CD14-positive monocyte (primary cell): ENCODE data around the gene HGFAC. TPM values are rescaled to one million over a fixed set of nuclear protein-coding genes. Genes with fewer than 3 reads are reported as not detected.

Experiments
- DNase-seq, 3 donors: peaks; one replicate each; pipeline ENCODE4 v3.0.0-alpha.2; 2011 to 2022
- H2AFZ ChIP-seq: 2 replicates; pipeline ENCODE4 v1.6.0; 2012; ENCODE audit warnings: mild to moderate bottlenecking, low read depth, low read length, inconsistent platforms; ENCODE audit not compliant: insufficient read depth, poor library complexity, severe bottlenecking
- H3K27ac ChIP-seq, 2 donors: 1 replicate in 1 of 2; 2 replicates in 1 of 2; pipeline ENCODE4 v1.5.1; 2012 to 2013; ENCODE audit warnings: low read length in 2 of 2, control low read depth in 1 of 2, inconsistent platforms in 1 of 2, low read depth in 1 of 2, mild to moderate bottlenecking in 1 of 2
- H3K27me3 ChIP-seq, 2 donors: one replicate each; pipeline versions ENCODE4 v1.6.0 to v1.6.1; 2011 to 2013; ENCODE audit warnings: low read length in 2 of 2; ENCODE audit not compliant: control insufficient read depth in 2 of 2, insufficient read depth in 2 of 2
- H3K36me3 ChIP-seq, 2 donors: replicated peaks in 1 of 2; 1 replicate in 1 of 2; 2 replicates in 1 of 2; pipeline versions ENCODE4 v1.5.1 to v1.6.1; 2012 to 2013; ENCODE audit warnings: low read length in 2 of 2, control low read depth in 1 of 2, inconsistent platforms in 1 of 2, mild to moderate bottlenecking in 1 of 2; ENCODE audit not compliant: insufficient read depth in 2 of 2, control insufficient read depth in 1 of 2
- H3K4me1 ChIP-seq, 2 donors: 1 replicate in 1 of 2; 2 replicates in 1 of 2; pipeline versions ENCODE4 v1.5.1 to v1.6.1; 2012 to 2013; ENCODE audit warnings: low read length in 2 of 2, control low read depth in 1 of 2, inconsistent platforms in 1 of 2, mild to moderate bottlenecking in 1 of 2, moderate library complexity in 1 of 2; ENCODE audit not compliant: insufficient read depth in 2 of 2, control insufficient read depth in 1 of 2
- H3K4me2 ChIP-seq: replicated peaks from 2 replicates; pipeline ENCODE3; 2012; ENCODE audit warnings: low read length, moderate library complexity, mild to moderate bottlenecking; ENCODE audit not compliant: poor library complexity, severe bottlenecking; ENCODE audit errors: extremely low read depth
- H3K4me3 ChIP-seq, 3 experiments: fragments of 200-600 bp in 1 of 3; sonication (generic) in 1 of 3; replicated peaks in 1 of 3; 1 replicate in 2 of 3; 2 replicates in 1 of 3; pipeline ENCODE4 v1.5.1; 2011 to 2013; ENCODE audit warnings: low read length in 3 of 3, mild to moderate bottlenecking in 3 of 3, control low read depth in 2 of 3, low read depth in 2 of 3, inconsistent platforms in 1 of 3, moderate library complexity in 1 of 3
- H3K79me2 ChIP-seq: 2 replicates; pipeline ENCODE4 v1.6.0; 2012; ENCODE audit warnings: mild to moderate bottlenecking, control low read depth, inconsistent platforms, low read length, moderate library complexity; ENCODE audit not compliant: insufficient read depth
- H3K9ac ChIP-seq: 2 replicates; pipeline ENCODE4 v1.6.0; 2017; ENCODE audit warnings: low read length, mild to moderate bottlenecking; ENCODE audit not compliant: insufficient read depth, poor library complexity, severe bottlenecking
- H3K9me3 ChIP-seq, 2 donors: replicated peaks in 1 of 2; 1 replicate in 1 of 2; 2 replicates in 1 of 2; pipeline versions ENCODE4 v1.5.1 to v1.6.1; 2012 to 2013; ENCODE audit warnings: low read length in 2 of 2, control low read depth in 1 of 2; ENCODE audit not compliant: control insufficient read depth in 1 of 2, insufficient read depth in 1 of 2
- H4K20me1 ChIP-seq: 2 replicates; pipeline ENCODE4 v1.6.0; 2012; ENCODE audit warnings: mild to moderate bottlenecking, low read length, control low read depth, moderate library complexity; ENCODE audit not compliant: insufficient read depth
- H3K27ac Mint-ChIP-seq, 7 donors: one replicate each; pipeline ENCODE4 v1.8.0; 2020; ENCODE audit warnings: mild to moderate bottlenecking in 7 of 7, mixed read lengths in 7 of 7, moderate library complexity in 6 of 7, inconsistent platforms in 2 of 7
- H3K27me3 Mint-ChIP-seq, 3 donors: one replicate each; pipeline ENCODE4 v1.8.0; 2021 to 2022; ENCODE audit warnings: low read depth in 3 of 3, mild to moderate bottlenecking in 3 of 3, mixed read lengths in 3 of 3, moderate library complexity in 3 of 3, inconsistent platforms in 1 of 3
- H3K36me3 Mint-ChIP-seq, 2 donors: one replicate each; pipeline ENCODE4 v1.8.0; 2020; ENCODE audit warnings: mixed read lengths in 2 of 2, inconsistent platforms in 1 of 2, mild to moderate bottlenecking in 1 of 2
- H3K4me1 Mint-ChIP-seq: one replicate; pipeline ENCODE4 v1.8.0; 2020; ENCODE audit warnings: mild to moderate bottlenecking, mixed read lengths
- H3K4me3 Mint-ChIP-seq, 2 donors: one replicate each; pipeline ENCODE4 v1.8.0; 2020; ENCODE audit warnings: mild to moderate bottlenecking in 2 of 2, mixed read lengths in 2 of 2, moderate library complexity in 1 of 2
- H3K9me3 Mint-ChIP-seq, 7 donors: one replicate each; pipeline ENCODE4 v1.8.0; 2020 to 2022; ENCODE audit warnings: mixed read lengths in 7 of 7, mild to moderate bottlenecking in 6 of 7, moderate library complexity in 6 of 7, inconsistent platforms in 2 of 7
- CTCF ChIP-seq: fragments of 200-600 bp; IDR thresholded peaks from one replicate; pipeline ENCODE4 v1.8.0; 2022; ENCODE audit warnings: antibody characterized with exemption, mild to moderate bottlenecking
- WGBS: methylation state at CpG from one replicate; pipeline ENCODE4 v1.1.5; 2013; ENCODE audit warnings: missing lambda C conversion rate; ENCODE audit not compliant: insufficient coverage; 5-methylcytosine and 5-hydroxymethylcytosine counted together
- intact Hi-C, 2 donors: fragments of 100-400 bp; cut with micrococcal nuclease; formaldehyde crosslinking; loops; one replicate each; pipeline versions ENCODE4 v1.15.0 to v1.15.1; 2023
- polyA plus RNA-seq, 3 donors: library from polyadenylated mRNA; depleted of rRNA in 1 of 3; unstranded in 2 of 3; stranded (reverse) in 1 of 3; fragments of 300-500 nt in 2 of 3; fragments of >200 nt in 1 of 3; fragmentation: Illumina TruSeq in 2 of 3; gene quantifications; 1 replicate in 2 of 3; 2 replicates in 1 of 3; pipeline ENCODE4 v1.2.3, GENCODE V29; 2012 to 2021

HGFAC gene
- polyA plus RNA-seq, 3 donors, result 0.17 TPM; not detected in 2

- no peaks in the 10 kb centered on the region for H3K36me3 ChIP-seq
- H3K27me3 Mint-ChIP-seq, result peaks cover 0 to 4% (median 0%) of the 10 kb centered on the region in 3 donors
- peaks cover 27 to 37% of the 10 kb centered on the region in 2 donors for H3K4me1 ChIP-seq
- H3K27ac Mint-ChIP-seq, result no peak overlapping the region
- H3K36me3 Mint-ChIP-seq, result peaks cover 8% of the 10 kb centered on the region in 2 donors
- no peak overlapping the region for H3K27ac ChIP-seq
- no peak overlapping the region for H3K4me3 Mint-ChIP-seq
- WGBS, result 97% methylated on average over 8 of the region's 8 CpGs
- H3K9me3 Mint-ChIP-seq, result peaks cover 2 to 11% (median 4%) of the 10 kb centered on the region in 7 donors
- H3K79me2 ChIP-seq, result no peaks in the 10 kb centered on the region
- H3K4me1 Mint-ChIP-seq, result peaks cover 38% of the 10 kb centered on the region
- peaks cover 0 to 5% of the 10 kb centered on the region in 2 donors for H3K9me3 ChIP-seq
- no peak overlapping the region for H3K9ac ChIP-seq
- no peak for DNase-seq
- no peaks in the 10 kb centered on the region for H4K20me1 ChIP-seq
- intact Hi-C loops, result loop anchor here in 1 of 2 donors (5.0 kb wide), 1 partner anchor 38 kb away; no protein-coding TSS in a partner anchor
- no peaks in the 10 kb centered on the region for H3K27me3 ChIP-seq
- H3K4me3 ChIP-seq, result no peak overlapping the region
- TF ChIP-seq CTCF, result no peak
- H3K4me2 ChIP-seq, result no peak overlapping the region
- no peak overlapping the region for H2AFZ ChIP-seq
These were observed 36.6 kb upstream of the HGFAC start for GRCh38 chr4:3405176-3405575.

- TF ChIP-seq CTCF, result no peak
- Histone ChIP-seq H3K27me3 (no peaks in the 10 kb centered on the region), H3K4me3 (no peak overlapping the region), H4K20me1 (no peaks in the 10 kb centered on the region), H3K79me2 (no peaks in the 10 kb centered on the region), H3K4me1 (peaks cover 27 to 37% of the 10 kb centered on the region in 2 donors), H2AFZ (no peak overlapping the region), H3K9ac (no peak overlapping the region), H3K9me3 (peaks cover 0 to 5% of the 10 kb centered on the region in 2 donors), H3K36me3 (no peaks in the 10 kb centered on the region), H3K27ac (no peak overlapping the region), H3K4me2 (no peak overlapping the region)
- DNase-seq, result no peak
- H3K9me3 Mint-ChIP-seq, result peaks cover 2 to 11% (median 4%) of the 10 kb centered on the region in 7 donors
- WGBS, result 97% methylated on average over 12 of the region's 13 CpGs
- H3K4me3 Mint-ChIP-seq, result no peak overlapping the region
- H3K27me3 Mint-ChIP-seq, result peaks cover 0 to 4% (median 0%) of the 10 kb centered on the region in 3 donors
- no peak overlapping the region for H3K27ac Mint-ChIP-seq
- intact Hi-C loops, result loop anchor here in 1 of 2 donors (5.0 kb wide), 1 partner anchor 39 kb away; no protein-coding TSS in a partner anchor
- peaks cover 8% of the 10 kb centered on the region in 2 donors for H3K36me3 Mint-ChIP-seq
- H3K4me1 Mint-ChIP-seq, result peaks cover 37% of the 10 kb centered on the region
These were observed 35.7 kb upstream of the HGFAC start for GRCh38 chr4:3406021-3406420.
